AG09309 (cell line): ENCODE data around the gene TRDMT1.

Experiments used
- DNase-seq: peaks from one replicate; pipeline ENCODE4 v3.0.0-alpha.2; 2010; ENCODE audit warnings: low read depth
- H3K4me3 ChIP-seq: 2 replicates; pipeline ENCODE4 v1.5.1; 2011; ENCODE audit warnings: mild to moderate bottlenecking, low read depth, low read length, moderate library complexity; ENCODE audit not compliant: control insufficient read depth
- TF ChIP-seq, protein P1 (sequence below): IDR thresholded peaks from 2 replicates; pipeline ENCODE4 v1.5.1; 2011; ENCODE audit warnings: mild to moderate bottlenecking, low read depth, low read length, inconsistent platforms; ENCODE audit not compliant: insufficient read depth, control insufficient read depth; ENCODE audit errors: missing control alignments

TRDMT1 gene

GRCh38 chr10:17113346-17113745 is 88.1 kb downstream of the TRDMT1 start:
- TF ChIP-seq, protein P1, sequence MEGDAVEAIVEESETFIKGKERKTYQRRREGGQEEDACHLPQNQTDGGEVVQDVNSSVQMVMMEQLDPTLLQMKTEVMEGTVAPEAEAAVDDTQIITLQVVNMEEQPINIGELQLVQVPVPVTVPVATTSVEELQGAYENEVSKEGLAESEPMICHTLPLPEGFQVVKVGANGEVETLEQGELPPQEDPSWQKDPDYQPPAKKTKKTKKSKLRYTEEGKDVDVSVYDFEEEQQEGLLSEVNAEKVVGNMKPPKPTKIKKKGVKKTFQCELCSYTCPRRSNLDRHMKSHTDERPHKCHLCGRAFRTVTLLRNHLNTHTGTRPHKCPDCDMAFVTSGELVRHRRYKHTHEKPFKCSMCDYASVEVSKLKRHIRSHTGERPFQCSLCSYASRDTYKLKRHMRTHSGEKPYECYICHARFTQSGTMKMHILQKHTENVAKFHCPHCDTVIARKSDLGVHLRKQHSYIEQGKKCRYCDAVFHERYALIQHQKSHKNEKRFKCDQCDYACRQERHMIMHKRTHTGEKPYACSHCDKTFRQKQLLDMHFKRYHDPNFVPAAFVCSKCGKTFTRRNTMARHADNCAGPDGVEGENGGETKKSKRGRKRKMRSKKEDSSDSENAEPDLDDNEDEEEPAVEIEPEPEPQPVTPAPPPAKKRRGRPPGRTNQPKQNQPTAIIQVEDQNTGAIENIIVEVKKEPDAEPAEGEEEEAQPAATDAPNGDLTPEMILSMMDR: no peak
- no peak for DNase-seq
- no peak overlapping the region for H3K4me3 ChIP-seq

- TF ChIP-seq, protein P1: no peak
Observed at GRCh38 chr10:17112566-17112965, 88.9 kb downstream of the TRDMT1 start.

GRCh38 chr10:17109475-17110207 is 91.8 kb downstream of the TRDMT1 start:
- DNase-seq: peak; percentile 38
- no peak overlapping the region for H3K4me3 ChIP-seq
- TF ChIP-seq, protein P1: no peak

More at GRCh38 chr10:17112566-17112965, 88.9 kb downstream of the TRDMT1 start:
- DNase-seq: peak; percentile 66
- H3K4me3 ChIP-seq: no peak overlapping the region

DNA sequence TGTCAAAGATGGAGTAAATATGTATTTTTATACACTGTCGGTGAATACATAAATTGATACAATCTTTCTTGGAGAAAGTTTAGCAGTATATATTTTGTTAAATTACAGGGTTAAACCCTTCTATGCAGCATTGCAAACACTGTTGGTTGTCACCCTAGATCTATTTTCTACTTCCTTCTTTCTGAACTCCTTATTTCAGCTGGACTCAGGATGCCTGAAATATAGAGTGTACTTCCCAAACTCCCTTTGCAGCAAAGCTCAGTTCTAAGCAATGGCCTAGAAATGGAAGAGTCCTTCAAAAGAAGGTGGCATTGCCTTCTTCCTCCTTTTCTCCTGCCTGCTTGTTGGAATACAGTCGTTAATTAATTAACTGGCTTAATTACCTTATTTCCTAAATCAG is 92.4 kb downstream of the TRDMT1 start:
- TF ChIP-seq, protein P1: no peak
- no peak overlapping the region for H3K4me3 ChIP-seq

DNA sequence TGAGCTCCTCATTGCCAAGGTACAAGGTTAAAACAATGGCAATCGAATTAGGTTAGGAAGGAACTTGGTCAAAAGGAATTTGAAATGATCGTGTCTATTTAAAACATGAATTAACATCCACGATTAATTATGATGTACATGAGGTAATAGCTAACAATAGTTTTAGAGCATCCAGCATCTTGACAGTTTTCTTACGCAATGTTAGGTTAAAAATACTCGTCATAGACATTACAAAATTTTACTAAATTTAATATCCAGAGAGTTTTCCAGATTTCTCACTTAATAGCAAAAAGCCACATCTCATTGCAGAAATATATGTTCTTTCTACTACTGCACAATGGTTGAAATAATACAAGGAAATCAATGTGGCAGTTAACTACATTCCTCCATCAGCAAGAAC is 94.5 kb downstream of the TRDMT1 start:
- DNase-seq: no peak
- TF ChIP-seq, protein P1: no peak
- H3K4me3 ChIP-seq: no peak overlapping the region

More for the DNA sequence above, 92.4 kb downstream of the TRDMT1 start:
- DNase-seq: no peak

GRCh38 chr10:17101910-17102266 is 99.6 kb downstream of the TRDMT1 start:
- TF ChIP-seq, protein P1: no peak
- no peak for DNase-seq
- H3K4me3 ChIP-seq: no peak overlapping the region

- no peak overlapping the region for H3K4me3 ChIP-seq
- TF ChIP-seq, protein P1: no peak
- DNase-seq: no peak
Observed at GRCh38 chr10:17101257-17101909, 100.1 kb downstream of the TRDMT1 start.
